Subcutaneous adipose tissue (tissue), 4 donors: ENCODE data around the gene PSMD6. TPM values are rescaled to one million over a fixed set of nuclear protein-coding genes. Genes with fewer than 3 reads are reported as not detected.

Source experiments
- total RNA-seq, 4 donors: library from RNA; depleted of rRNA; stranded (reverse); fragments of >200 nt; gene quantifications; one replicate each; pipeline ENCODE4 v1.1.0, GENCODE V29; 2016
- TF ChIP-seq, protein P1 (sequence below): fragments of 450-650 bp; IDR thresholded peaks from one replicate; pipeline ENCODE4 v1.5.1; 2016; ENCODE audit warnings: low read depth, mild to moderate bottlenecking, control low read depth, antibody characterized with exemption, moderate library complexity

Gene PSMD6
- total RNA-seq, 4 donors from 2014 or later: 51.8 to 89.0 (median 75.4) TPM

DNA sequence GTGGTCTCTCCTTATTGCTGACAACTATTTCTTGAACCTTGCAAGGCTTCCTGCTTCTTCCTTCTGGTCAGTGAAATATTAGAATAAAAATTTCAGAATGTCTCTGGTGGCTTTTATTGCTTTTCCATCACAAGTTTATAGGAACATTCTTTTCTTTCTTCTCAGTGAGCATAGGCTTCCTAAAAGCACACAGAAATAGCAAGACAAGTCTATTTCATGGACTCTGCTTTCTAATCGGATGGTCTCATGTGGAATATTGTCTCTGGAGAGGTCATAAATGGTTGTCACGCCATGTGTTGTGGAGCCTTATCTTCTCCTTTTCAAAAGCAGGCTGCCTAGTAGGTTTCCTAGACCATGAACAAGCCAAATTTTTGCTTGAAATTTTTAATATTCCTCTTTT, 9.8 kb upstream of the PSMD6 start:
- TF ChIP-seq, protein P1, sequence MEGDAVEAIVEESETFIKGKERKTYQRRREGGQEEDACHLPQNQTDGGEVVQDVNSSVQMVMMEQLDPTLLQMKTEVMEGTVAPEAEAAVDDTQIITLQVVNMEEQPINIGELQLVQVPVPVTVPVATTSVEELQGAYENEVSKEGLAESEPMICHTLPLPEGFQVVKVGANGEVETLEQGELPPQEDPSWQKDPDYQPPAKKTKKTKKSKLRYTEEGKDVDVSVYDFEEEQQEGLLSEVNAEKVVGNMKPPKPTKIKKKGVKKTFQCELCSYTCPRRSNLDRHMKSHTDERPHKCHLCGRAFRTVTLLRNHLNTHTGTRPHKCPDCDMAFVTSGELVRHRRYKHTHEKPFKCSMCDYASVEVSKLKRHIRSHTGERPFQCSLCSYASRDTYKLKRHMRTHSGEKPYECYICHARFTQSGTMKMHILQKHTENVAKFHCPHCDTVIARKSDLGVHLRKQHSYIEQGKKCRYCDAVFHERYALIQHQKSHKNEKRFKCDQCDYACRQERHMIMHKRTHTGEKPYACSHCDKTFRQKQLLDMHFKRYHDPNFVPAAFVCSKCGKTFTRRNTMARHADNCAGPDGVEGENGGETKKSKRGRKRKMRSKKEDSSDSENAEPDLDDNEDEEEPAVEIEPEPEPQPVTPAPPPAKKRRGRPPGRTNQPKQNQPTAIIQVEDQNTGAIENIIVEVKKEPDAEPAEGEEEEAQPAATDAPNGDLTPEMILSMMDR: no peak

DNA sequence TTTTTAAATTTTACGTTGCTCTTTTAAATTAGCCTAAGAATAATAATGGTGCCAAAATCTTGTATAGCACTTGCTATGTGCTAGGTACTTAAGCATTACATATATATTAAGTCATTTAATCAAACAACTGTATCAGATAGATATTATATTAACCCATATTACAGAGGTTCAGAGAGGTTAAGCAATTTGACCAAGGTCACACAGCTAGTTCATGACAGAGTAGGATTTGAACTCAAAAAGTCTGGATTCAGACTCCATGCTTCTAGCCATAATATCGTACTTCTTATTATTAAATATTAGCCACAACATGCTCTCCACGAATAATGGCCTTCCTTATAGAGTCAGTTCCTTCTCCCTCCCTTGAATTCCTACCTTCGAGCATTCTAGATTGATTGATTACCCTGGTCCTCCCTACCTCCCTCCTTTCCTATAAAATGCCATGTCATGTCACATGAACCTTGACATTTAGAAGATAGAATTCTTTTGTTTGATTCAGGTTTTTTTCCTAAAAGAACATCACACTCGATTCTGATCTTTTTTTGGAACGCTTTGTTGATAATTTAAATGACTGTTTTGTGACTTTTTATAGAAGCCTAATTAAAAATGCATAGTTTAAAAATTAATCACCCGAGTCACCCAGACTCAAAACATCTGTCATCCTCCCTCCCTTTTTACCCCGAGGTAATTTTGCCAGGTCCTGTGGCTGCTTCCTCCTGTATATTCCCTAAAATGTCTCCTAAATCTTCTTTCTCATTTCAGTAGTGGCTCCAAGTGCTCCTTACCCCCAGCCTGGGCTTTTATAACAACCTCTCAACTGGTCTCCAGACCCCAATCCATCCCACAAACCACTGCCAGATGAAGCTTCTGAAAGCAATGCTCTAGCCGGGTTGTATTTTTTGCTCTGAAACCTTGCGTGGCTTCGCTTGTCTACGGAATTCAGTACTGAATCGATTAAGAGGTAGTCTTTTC, 8.5 kb upstream of the PSMD6 start:
- TF ChIP-seq, protein P1: no peak

DNA sequence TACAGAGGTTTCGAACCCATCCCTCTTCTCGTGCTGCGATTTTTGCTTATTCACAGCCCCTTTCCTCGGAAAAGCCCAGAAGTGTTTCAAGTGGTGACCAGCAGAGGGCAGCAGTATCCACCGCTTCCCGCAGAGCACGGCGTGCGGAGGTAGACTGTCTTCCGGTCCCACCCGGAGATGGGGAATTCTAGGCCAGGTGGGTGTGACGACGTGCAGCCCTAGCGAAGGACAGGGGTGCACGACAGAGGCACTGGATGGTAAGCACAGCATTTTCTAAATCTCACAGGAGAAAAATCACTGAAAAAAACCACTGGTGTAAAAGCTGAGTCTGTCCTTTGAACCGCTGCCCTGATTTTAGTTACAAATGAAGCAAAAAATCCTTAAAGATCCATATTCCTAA, 7.4 kb upstream of the PSMD6 start:
- TF ChIP-seq, protein P1: no peak

DNA sequence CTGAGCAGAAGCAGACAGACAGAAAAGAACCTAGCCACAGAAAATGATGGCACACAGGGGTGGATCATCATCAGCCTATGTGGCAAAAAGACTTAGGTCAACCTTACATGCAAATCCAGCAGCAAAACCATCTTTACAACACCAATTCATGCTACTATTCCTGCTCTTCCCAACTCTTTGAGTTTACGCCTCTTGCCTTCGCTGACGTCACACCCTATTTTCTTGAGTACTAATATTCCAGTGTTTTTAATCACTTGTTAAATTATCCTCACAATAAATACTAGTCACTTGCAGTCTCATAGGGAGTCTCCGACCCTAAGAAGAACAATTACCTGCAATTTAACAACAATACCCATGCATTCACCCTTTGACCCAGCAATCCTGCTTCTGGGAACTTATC, 6.0 kb upstream of the PSMD6 start:
- TF ChIP-seq, protein P1: no peak

DNA sequence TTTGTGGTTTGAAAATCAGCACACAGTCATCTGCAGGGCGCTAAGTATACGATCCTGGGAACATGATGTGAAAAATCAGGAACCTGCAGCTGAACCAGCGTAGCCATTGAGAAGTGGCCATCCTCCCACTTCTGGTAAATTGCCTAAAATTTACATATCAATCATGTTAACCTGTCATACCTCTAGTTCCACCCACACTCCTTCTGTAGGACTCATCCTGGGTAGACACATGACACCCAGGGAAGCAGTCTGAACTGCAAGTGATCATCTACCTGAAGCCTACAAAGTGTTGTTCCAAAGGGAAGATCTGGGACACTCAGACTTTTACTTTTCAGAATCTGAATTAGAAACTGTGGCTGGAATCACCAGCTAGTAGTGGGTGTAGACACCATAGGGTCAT, 5.5 kb upstream of the PSMD6 start:
- TF ChIP-seq, protein P1: peak; percentile 76

DNA sequence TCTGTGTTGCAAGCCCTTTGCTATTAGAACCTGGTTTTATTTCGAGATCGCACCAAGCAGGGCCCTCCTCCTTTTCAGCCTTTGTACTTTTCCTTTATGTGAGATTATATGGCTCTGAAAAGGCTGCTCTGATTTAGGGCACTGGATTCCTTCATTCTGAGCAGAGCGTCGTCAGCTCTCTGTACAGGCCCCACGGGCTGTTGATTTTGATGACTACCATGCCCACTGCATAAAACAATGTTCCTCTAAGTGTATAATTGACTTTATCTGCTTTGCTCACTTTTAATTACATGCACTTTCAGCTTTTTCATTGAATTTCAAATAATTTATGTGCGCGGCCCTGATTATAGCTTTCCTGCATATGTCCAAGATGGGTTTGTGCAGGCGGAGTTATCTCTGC, 4.4 kb upstream of the PSMD6 start:
- TF ChIP-seq, protein P1: no peak

DNA sequence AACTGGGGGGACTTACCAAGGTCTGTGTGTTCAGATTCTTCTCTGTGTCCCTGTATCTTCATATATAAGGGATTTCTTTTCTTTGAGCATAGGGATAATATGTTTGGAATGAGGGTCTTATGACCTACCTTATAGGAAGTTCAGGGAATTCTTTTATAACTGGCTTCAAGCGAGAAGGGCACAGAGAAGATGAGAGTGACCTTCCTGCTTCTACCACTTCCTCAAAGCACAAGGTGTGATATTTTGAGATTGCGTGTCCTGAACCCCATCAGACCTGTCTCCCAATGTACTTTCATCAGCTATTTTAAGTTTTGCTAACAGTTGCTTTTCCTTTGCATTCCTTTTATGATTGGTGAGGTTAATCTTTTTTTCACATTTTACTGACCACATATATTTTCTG, 3.1 kb upstream of the PSMD6 start:
- TF ChIP-seq, protein P1: no peak
